Endothelial cell of umbilical vein (primary cell): Measurements from ENCODE around the gene GPATCH4.

ENCODE experiments used
- POLR2A ChIP-seq: IDR thresholded peaks from 2 replicates; pipeline ENCODE4 v1.6.1; 2012; ENCODE audit warnings: low read depth, mild to moderate bottlenecking, control low read depth, low read length
- POLR2AphosphoS5 ChIP-seq: IDR thresholded peaks from 2 replicates; pipeline ENCODE4 v1.6.1; 2012; ENCODE audit warnings: low read depth, mild to moderate bottlenecking, control low read depth, low read length, moderate library complexity; ENCODE audit not compliant: insufficient read depth
- TF ChIP-seq, protein P1 (sequence below), 2 donors: IDR thresholded peaks; 1 replicate in 1 of 2; 2 replicates in 1 of 2; pipeline ENCODE4 v1.5.1; 2011; ENCODE audit warnings: low read length in 2 of 2, mild to moderate bottlenecking in 2 of 2, moderate library complexity in 2 of 2, control low read depth in 1 of 2, inconsistent platforms in 1 of 2, low read depth in 1 of 2; ENCODE audit not compliant: insufficient read depth in 1 of 2; ENCODE audit errors: extremely low read depth in 1 of 2

DNA sequence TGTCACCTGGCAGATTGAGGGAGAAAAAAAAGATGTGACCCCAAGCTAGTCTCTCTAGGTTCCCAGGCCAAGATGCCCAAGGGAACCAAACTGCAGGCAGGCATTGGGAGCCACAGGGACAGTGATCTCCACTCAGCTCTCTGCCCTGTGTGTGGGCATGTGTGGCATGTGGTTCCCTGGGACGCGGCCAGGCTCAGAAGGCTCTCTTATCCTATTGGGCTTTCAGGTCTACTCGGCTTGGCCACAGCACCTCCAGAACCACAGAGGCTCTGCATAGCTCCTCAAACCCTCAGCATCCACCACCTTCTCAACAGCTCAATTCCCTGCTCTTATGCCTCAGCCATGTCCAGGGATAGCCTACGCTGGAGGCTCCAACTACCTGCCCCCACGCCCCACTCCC, 50.9 kb downstream of the GPATCH4 start:
- TF ChIP-seq POLR2A: no peak
- no peak for TF ChIP-seq POLR2AphosphoS5
- TF ChIP-seq, protein P1, sequence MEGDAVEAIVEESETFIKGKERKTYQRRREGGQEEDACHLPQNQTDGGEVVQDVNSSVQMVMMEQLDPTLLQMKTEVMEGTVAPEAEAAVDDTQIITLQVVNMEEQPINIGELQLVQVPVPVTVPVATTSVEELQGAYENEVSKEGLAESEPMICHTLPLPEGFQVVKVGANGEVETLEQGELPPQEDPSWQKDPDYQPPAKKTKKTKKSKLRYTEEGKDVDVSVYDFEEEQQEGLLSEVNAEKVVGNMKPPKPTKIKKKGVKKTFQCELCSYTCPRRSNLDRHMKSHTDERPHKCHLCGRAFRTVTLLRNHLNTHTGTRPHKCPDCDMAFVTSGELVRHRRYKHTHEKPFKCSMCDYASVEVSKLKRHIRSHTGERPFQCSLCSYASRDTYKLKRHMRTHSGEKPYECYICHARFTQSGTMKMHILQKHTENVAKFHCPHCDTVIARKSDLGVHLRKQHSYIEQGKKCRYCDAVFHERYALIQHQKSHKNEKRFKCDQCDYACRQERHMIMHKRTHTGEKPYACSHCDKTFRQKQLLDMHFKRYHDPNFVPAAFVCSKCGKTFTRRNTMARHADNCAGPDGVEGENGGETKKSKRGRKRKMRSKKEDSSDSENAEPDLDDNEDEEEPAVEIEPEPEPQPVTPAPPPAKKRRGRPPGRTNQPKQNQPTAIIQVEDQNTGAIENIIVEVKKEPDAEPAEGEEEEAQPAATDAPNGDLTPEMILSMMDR (IDR thresholded peaks at IDR 0.05; ENCODE audit: extremely low read depth in 1 of 2, insufficient read depth in 1 of 2, low read depth in 1 of 2, low read length in 2 of 2): no peak
